HEK293T (cell line): ENCODE results near the gene MRPL39.

Source experiments
- FOXA1 ChIP-seq: fragments of 450-650 bp; IDR thresholded peaks from 2 replicates; pipeline ENCODE4 v1.6.1; 2016; ENCODE audit warnings: mild to moderate bottlenecking
- ZNF384 ChIP-seq: fragments of 450-650 bp; IDR thresholded peaks from 2 replicates; pipeline ENCODE4 v1.6.1; 2016

DNA sequence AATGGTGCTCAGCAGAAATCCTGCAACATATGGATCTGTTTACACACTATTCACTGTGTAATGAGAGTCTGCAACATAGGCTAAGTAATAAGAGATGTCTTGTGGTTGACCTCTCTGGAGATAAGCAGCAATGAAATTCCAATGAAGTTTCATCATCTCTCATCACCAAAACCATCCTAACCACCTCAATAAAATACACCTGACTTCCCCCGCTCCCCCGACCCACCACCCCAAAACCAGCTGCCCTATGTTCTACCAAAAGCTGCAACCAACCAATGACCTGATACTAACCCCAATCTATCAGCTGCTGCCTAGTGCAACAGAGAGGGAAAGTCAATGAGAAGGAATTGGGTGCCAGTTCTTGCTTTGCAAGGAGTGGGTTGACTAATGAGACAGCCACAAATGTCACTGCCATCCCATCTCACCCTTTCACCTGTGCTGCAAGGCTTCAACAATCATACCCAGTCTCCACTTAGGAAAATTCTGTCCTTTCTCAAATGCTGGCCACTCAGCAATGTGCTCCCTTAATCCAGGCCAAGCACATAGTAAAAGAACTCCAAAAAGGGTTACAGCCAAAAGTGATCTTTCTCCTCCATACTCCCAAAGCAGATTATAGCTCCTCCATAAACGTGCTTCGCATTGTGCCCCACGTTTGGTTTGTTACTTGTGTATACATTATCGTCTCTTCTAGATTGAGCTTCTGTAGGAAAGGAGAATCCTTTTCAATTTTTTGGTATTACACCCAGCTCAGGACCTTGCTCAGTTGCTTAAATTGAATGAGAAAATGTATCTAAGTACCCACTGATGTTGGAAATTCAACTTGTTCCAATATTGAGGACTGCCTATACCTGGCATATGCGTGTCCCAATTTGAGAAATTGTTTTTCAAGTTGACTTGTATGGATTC, 29.0 kb downstream of the MRPL39 start:
- TF ChIP-seq FOXA1, result no peak
- no peak for TF ChIP-seq ZNF384
